ENCODE data around the gene NTN1.

NTN1 gene

DNA sequence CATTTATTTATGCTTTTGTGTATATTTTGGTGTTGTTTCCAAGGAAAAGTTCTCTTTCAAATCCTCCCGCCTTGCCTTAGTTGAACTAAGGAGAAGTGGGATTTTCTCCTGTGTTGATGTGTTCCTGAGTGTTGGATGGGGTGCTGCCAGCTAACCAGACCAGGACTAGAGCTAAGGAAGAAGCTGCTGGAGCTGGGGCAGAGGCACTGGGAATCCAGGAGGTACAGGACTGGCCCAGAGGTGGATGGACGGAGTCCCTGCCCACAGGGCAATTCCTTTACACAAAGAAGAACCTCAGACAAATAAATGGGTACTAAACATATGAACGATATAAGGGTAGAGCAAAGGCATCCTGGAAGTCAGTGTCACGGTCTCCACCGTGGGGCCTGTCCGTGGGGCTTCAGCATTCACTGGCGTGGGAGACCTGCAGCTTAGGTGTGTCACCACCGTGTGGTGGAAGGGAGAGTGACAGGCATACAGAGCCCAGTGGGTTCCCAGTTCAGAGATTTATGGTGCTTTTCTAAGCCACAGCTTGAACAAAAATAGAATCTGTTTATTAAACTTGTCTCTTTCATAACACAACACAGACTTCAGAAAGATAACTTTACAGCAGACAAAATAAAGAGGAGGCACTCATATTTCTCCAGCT, 270.7 kb downstream of the NTN1 start:
- peak; percentile 49 for DNase-seq

DNA sequence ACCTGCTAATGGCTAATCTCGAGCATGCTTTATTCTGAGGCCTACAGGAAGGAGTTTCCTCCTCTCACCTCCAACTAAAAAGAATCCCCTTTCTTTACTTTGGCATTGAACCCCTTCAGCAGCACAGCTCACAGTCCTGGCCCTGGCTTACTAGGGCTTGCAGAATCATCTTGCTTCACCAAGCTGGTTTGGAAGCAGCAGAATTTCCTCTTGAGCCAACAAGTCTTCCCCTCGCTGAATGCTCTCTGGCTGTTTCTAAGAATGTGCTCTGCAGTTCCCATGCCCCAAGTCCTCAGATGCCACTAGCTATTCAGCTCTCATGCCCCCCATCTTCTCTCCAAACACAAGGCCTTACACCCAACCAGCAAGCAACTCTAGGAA, 271.2 kb downstream of the NTN1 start:
- DNase-seq = no peak

Data from activated CD4-positive, alpha-beta T cell treated with anti-CD3 and anti-CD28 coated beads, Interleukin-2, Interleukin-6, amounts not matched to agents 100 ng/mL and 50 ng/mL, durations not matched to agents 16 hours and 8 hours (primary cell).